ENCODE measurements around the gene ACE.

GRCh38 chr17:63433746-63434591, 42.9 kb upstream of the ACE start:
- TF ChIP-seq, protein P1, sequence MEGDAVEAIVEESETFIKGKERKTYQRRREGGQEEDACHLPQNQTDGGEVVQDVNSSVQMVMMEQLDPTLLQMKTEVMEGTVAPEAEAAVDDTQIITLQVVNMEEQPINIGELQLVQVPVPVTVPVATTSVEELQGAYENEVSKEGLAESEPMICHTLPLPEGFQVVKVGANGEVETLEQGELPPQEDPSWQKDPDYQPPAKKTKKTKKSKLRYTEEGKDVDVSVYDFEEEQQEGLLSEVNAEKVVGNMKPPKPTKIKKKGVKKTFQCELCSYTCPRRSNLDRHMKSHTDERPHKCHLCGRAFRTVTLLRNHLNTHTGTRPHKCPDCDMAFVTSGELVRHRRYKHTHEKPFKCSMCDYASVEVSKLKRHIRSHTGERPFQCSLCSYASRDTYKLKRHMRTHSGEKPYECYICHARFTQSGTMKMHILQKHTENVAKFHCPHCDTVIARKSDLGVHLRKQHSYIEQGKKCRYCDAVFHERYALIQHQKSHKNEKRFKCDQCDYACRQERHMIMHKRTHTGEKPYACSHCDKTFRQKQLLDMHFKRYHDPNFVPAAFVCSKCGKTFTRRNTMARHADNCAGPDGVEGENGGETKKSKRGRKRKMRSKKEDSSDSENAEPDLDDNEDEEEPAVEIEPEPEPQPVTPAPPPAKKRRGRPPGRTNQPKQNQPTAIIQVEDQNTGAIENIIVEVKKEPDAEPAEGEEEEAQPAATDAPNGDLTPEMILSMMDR (IDR thresholded peaks at IDR 0.05), result no peak
- no peak for TF ChIP-seq E2F5 (CRISPR knock-in tag; IDR thresholded peaks at IDR 0.05)
- TF ChIP-seq, protein P2, sequence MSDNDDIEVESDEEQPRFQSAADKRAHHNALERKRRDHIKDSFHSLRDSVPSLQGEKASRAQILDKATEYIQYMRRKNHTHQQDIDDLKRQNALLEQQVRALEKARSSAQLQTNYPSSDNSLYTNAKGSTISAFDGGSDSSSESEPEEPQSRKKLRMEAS (CRISPR knock-in tag; IDR thresholded peaks at IDR 0.05), result no peak
